ENCODE data around the gene APOL5. TPM values are rescaled to one million over a fixed set of nuclear protein-coding genes. Genes with fewer than 3 reads are reported as not detected.

The APOL5 gene
- total and polyA plus RNA-seq, 9 of the 15 experiments (the other 6 are each of a cell fraction or from before 2014, with no cell fraction given): not detected

GRCh38 chr22:35727436-35727835 is 9.8 kb downstream of the APOL5 start (continued):
- TF ChIP-seq MGA (IDR thresholded peaks at IDR 0.05) (0 out of 2 replicates have a peak, but pooled peaks have one; percentile 24), MAZ (CRISPR knock-in tag; conservative IDR thresholded peaks at IDR 0.05 in 1 of 2, IDR thresholded peaks at IDR 0.05 in 1 of 2) (0 out of 4 replicates have a peak, but pooled peaks of 1 of the 2 experiments have one; percentile 37), SOX6 (IDR thresholded peaks at IDR 0.05) (peak; percentile 85), MEIS2 (IDR thresholded peaks at IDR 0.05; ENCODE audit: partially characterized antibody) (peak; percentile 79), NCOR1 (IDR thresholded peaks at IDR 0.05) (peak; percentile 21; the same call in 1 of the 2 replicates), CXXC5 (CRISPR knock-in tag; IDR thresholded peaks at IDR 0.05) (0 out of 2 replicates have a peak, but pooled peaks have one; percentile 19), REST (IDR thresholded peaks at IDR 0.05; ENCODE audit: borderline replicate concordance) (peak; percentile 43; the same call in 1 of the 2 replicates), REST (CRISPR knock-in tag; IDR thresholded peaks at IDR 0.05; ENCODE audit: low read depth) (no peak), RBFOX2 (IDR thresholded peaks at IDR 0.05; ENCODE audit: low read depth, low read length) (no peak)
